GM10847 (cell line): ENCODE data around the gene FNDC10.

Experiments used
- POLR2A ChIP-seq: IDR thresholded peaks from 2 replicates; pipeline ENCODE4 v1.6.1; 2011; ENCODE audit not compliant: insufficient read length; ENCODE audit errors: extremely low read depth

FNDC10 gene

DNA sequence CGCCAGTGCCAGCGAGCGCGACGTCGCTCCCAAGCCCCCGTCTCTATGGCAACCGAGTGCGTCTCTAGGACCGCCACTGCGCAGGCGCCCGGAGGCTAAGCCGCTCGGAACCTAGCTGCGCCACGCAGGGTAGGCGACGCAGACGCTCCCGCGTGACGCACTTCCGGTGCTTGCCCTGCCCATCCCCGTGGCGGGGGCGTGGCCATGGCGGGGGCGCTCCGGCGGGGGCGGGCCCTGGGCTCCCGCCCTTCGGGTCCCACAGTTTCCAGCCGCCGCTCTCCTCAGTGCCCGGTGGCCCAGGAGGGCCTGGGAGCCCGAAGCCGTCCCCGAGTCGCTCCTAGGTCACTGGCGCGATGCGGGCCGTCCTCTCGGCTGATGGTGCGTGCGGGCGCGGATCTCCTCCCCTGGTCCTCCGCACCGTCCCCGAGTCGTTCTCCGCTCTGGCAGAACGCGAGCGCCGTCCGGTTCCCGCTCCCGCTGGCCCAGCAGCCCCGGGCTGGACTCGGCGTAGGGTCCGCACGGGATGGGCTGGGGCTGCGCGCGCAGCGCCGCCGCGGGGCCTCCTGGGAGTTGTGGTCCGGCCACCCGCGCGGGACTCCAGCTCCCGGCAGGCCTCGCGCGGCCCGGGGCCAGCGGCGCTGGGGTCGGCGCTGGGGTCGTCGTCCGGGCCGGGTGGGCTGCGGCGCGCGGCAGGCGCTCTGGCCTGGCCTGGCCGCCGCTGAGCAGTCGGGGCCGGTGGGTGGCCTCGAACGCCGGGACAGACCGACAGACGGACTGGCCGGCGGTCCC, 15.5 kb upstream of the FNDC10 start, which contains the start of gene MIB2:
MIB2 (plus strand) TSS at position 245 of the 789 bp plus-strand sequence. CDS start 7,953 bp downstream, outside the sequence.
- peak; percentile 73 for TF ChIP-seq POLR2A

DNA sequence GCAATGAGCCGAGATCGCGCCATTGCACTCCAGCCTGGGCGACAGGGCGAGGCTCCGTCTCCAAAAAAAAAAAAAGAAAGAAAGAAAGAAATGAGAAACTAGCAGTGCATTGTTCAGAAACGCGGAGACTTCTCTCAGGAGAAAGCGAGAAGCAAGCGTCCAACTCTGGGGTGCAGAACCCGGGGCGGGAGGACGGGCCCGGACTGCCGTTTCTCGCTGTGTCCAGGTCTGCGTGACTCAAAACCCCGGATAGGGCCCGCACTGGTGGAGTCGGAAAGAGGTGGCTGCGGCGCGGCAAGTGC, 15.0 kb upstream of the FNDC10 start:
- no peak for TF ChIP-seq POLR2A

DNA sequence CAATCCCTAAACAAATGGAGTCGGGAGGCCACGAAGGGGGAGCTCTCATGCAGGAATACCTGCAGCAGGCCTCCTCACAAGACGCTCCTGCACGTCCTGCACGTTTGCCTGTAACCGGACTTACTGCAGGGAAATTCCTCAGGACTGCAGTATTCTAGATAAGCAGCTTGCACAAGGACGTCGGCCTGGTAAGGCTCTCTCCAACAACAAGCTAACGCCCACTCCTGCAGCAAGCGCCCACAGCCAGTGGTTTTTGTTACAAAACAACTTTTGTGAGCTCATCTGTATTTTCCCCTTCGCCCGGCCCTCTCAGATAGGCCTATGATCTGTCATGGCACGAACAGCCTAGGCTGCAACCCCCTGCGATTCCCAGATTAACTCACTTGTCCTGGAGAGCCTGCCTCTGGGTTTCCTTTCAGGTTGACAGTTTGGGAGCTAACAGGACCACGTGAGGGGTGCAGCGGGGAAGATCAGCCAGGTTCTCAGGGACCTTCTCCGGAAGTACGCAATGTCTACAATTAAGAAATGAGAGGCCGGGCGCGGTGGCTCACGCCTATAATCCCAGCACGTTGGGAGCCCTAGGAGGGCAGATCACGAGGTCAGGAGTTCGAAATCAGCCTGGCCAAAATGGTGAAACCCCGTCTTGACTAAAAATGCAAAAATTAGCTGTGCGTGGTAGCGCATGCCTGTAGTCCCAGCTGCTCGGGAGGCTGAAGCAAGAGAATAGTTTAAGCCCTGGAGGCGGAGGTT, 14.4 kb upstream of the FNDC10 start:
- no peak for TF ChIP-seq POLR2A

DNA sequence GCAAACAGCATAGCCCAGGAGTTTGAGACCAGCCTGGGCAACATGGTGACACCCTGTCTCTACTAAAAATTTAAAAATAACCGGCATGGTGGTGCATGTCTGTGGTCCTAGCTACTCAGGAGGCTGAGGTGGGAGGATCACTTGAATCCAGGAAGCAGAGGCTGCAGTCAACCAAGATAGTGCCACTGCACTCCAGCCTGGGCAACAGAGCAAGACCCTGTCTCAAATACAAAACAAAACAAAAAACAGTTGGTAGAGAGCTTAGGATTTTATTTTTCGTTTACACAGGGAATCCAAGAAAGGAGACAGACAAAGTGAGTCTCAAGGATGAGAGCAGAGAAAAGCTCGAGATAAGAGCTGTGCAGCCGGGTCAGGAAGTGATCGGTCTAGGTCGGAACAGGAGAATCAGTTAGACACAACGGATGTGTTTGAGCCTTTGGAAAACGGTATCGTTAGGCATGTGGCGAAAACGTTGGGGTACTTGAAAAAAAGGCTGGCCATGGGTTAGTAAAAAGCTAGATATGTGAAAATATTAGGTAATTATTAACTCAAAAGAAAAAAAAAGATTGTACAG, 13.7 kb upstream of the FNDC10 start:
- no peak for TF ChIP-seq POLR2A

DNA sequence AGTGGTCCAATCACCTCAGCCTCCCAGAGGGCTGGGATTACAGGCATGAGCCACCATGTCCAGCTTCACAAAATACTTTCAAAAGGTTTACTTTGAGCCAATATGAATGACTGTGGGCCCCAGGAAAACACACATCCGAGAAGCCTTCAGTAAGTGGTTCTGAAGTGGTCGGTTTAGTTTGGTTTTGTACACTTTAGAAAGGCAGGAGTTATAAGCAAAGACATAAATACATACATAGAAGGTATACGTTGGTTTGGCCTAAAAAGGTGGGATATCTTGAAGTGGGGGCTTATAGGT, 12.1 kb upstream of the FNDC10 start:
- no peak for TF ChIP-seq POLR2A

DNA sequence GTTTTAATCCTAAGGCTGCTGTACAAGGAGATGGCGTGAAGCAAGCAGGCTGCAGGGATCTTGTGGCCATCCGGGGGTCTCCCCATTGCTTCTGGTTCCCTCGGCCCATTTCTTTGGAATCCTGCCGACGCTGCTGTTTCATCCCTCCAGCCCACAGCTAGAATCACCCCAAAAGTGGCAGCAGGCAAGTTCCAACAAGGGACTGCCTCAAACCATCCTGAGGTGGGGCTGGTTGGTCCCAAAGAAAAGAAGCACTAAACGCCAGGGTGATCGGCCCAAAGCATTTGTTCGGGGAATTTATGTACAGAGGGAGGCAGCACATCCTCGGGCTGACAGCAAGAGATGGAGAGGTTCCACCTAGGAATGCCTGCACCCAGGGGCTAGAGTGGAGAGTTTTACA, 10.9 kb upstream of the FNDC10 start:
- no peak for TF ChIP-seq POLR2A

DNA sequence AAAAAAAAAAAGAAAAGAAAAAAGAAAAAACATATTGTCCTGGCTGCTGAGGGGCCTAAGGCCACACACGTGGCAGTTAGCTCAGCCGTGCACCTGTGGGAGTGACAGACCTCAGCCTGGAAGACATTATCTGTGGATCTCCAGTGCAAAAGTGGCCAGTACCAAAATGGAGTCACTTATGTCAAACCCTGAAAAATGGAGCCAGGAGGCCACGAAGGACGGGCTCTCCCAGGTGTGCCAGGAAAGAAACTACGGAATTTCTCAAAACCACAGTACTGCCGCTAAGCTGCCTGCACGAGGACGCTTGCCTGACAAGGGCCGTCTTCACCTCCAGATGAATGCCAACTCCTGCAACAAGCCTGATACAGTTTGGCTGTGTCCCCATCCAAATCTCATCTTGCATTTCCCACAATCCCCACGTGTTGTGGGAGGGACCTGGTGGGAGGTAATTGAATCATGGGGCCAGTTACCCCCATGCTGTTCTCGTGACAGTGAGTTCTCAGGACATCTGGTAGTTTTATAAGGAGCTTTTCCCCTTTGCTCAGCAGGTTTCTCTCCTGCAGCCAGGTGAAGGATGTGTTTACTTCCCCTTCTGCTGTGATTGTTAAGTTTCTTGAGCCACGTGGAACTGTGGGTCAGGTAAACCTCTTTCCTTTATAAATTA, 10.0 kb upstream of the FNDC10 start:
- no peak for TF ChIP-seq POLR2A

DNA sequence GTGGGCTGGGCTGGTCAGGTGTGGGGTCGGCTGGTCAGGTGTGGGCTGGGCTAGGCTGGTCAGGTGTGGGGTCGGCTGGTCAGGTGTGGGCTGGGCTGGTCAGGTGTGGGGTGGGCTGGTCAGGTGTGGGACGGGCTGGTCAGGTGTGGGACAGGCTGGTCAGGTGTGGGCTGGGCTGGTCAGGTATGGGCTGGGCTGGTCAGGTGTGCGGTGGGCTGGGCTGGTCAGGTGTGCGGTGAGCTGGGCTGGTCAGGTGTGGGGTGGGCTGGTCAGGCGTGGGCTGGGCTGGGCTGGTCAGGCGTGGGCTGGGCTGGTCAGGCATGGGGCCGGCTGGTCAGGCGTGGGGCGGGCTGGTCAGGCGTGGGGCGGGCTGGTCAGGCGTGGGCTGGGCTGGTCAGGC, 6.3 kb upstream of the FNDC10 start:
- no peak for TF ChIP-seq POLR2A

DNA sequence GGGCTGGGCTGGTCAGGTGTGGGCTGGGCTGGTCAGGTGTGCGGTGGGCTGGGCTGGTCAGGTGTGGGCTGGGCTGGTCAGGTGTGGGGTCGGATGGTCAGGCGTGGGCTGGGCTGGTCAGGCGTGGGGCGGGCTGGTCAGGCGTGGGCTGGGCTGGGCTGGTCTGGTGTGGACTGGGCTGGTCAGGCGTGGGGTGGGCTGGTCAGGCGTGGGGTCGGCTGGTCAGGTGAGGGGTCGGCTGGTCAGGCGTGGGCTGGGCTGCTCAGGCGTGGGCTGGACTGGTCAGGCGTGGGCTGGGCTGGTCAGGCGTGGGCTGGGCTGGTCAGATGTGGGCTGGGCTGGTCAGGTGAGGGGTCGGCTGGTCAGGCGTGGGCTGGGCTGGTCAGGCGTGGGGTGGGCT, 5.8 kb upstream of the FNDC10 start:
- no peak for TF ChIP-seq POLR2A

DNA sequence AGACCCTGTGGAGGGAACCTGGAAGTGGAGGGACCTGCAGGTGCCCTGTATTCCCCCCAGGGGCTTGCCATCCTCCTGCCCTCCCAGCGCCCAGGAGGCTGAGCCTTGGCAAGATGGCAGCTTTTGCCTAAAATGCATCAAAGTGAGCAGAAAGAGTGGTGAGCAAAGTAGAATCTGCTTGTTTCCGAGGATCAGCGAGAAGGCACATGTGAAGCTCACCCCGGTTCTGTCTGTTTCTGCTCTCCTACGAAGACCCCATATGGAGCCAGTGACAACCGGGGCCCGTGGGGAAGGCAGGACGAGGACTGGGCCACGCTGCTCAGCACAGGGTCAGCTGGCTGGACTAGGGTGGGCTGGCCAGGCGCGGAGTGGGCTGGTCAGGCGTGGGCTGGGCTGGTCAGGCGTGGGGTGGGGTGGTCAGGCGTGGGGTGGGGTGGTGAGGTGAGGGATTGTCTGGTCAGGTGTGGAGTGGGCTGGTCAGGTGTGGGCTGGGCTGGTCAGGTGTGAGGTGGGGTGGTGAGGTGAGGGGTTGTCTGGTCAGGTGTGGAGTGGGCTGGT, 5.2 kb upstream of the FNDC10 start:
- no peak for TF ChIP-seq POLR2A

DNA sequence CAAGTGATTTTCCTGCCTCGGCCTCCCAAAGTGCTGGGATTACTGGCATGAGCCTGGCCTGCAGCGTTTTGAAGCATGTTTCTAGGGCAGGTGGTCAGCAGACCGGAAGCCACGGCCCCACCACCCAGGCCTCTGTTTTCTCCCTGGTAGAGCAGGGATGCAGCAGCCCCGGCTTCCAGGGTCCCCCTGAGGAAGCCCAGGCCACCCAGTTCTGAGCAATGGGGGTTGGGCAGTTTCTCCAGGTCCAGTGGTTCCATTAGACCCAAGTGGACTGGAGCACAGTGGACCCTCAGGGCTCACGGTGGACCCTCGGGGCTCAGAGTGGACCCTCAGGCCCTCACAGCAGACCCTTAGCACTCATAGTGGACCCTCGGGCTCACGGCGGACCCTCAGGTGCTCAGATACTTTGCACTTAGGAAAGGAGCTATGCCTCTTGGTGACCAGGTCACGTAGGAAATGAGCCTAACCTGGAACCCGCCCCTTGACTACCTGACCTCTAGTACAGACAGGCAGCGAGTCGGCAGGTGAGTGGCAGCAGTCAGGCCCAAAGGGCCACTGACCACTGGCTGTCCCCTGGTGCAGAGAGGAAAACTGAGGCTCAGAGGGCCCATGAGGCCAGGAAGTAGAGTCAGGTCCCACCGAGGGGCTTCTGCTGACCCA, 4.6 kb upstream of the FNDC10 start:
- no peak for TF ChIP-seq POLR2A

DNA sequence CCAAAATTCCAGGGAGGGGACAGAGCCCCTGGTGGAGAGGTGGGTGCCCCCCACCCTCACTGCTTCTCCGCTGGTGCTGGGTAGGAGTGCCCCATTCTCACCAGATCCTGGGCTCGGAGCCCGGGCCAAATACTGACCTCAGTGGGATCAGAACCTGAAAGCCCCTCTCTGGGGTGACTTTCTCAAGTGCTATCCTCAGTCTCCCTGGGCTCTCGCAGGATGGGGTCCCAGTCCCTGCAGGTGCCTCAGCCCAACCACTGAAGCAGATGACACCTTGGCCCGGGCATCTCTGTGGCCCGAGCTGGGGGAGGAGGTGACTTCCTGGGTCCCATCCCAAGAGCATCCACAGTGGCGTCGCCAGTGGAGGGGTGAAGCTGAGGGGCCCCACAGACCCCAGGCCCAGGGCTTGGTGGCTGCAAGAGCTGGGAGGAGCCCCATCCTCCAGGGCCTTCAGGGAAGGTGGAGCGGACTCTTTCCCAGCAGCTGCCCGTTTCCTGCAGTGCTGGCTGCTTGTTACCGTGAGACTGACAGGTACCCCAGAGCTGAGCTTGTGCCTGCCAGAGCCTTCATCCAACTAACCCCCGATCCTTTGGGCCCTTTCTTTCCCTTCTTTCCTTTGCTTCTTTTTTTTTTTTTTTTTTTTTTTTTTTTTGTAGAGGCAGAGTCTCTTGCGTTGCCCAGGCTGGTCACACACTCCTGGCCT, 3.9 kb upstream of the FNDC10 start:
- TF ChIP-seq POLR2A, result no peak

DNA sequence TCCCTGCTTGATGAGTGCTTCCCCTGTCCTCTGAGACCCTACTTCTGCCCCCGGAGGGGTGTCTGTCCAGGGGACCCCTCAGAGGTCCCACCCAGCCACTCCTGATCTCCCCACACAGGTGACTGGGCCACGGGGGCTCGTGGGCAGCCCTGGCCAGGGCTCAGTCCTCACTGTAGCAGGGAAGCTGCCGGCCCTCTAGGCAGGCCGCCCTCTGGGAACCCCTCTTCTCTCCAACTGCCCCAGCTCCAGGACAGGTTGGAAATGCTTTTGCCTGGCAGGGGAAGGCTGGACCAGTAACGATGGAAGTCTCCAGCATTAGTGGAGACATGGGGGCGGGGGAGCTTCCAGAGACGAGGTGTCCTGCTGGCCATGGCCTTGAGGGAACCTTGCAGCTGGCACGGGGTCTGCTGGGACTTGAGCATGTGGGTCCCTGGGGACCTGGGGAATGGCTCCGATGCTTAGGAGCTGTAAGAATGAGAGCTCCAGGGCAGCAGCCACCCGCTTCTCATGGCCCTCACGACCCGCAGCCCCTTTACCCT, 3.1 kb upstream of the FNDC10 start:
- TF ChIP-seq POLR2A, result no peak

DNA sequence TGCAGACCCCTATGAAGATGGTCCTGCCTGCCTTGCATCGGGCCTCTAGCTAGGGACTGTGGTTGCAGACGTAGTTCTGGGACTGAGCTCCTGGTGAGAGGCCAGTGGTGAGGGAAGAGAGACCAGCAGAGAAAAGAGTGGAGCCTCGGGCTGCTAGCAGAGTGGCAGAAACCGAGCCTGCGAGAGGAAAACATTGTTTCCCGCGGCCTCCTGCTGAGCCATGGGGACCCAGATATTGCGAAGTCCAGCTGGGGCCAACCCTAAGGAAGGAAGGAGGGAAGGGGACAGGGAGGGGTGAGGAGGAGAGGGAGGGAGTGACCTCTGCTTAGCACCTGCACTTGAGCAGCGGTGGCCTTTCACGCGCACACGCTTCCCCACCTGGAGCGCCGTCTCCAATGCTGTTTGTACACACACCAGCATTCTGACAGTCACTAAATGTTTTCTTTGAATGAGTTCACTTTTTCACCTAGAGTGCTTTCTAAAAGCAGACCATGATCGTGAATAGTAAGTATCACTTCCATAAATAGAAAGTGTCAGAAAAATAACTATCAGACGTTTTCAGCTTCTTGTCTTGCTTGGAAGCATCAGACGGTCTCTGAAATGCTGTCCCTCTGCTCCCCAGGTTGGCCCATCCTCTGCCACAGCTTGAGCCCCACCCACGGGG, 2.5 kb upstream of the FNDC10 start:
- no peak for TF ChIP-seq POLR2A
